Suppressor macrophage treated with lipopolysaccharide for 1 hour (primary cell): ENCODE results near the gene SLC9A4.
A peak's percentile ranks its signal among the peaks of the same experiment; 100 is the strongest.

ENCODE experiments used
- DNase-seq, 3 donors: peaks; one replicate each; pipeline ENCODE4 v3.0.0-alpha.2; 2020 to 2022

The SLC9A4 gene

GRCh38 chr2:102453501-102453900, 19.5 kb upstream of the SLC9A4 start:
- DNase-seq = no peak

- DNase-seq = no peak
Observed at GRCh38 chr2:102455061-102455670, 17.9 kb upstream of the SLC9A4 start.

- DNase-seq = no peak
Observed at GRCh38 chr2:102460467-102460866, 12.6 kb upstream of the SLC9A4 start.

- no peak for DNase-seq
Observed at GRCh38 chr2:102461188-102461587, 11.8 kb upstream of the SLC9A4 start.

- DNase-seq = no peak
Observed at GRCh38 chr2:102463160-102463559, 9.9 kb upstream of the SLC9A4 start.

- no peak for DNase-seq
Observed at GRCh38 chr2:102470168-102470567, 2.9 kb upstream of the SLC9A4 start.

GRCh38 chr2:102473631-102474030, 605 bp downstream of the SLC9A4 start:
- no peak for DNase-seq

- DNase-seq = no peak
Observed at GRCh38 chr2:102474785-102475184, 1.8 kb downstream of the SLC9A4 start.

GRCh38 chr2:102478686-102479470, 5.9 kb downstream of the SLC9A4 start:
- DNase-seq = no peak

GRCh38 chr2:102480285-102481195, 7.5 kb downstream of the SLC9A4 start:
- DNase-seq = peak; percentile 28 to 67 (median 49)

- no peak for DNase-seq
Observed at GRCh38 chr2:102481931-102482330, 8.9 kb downstream of the SLC9A4 start.

- DNase-seq = no peak
Observed at GRCh38 chr2:102483086-102483485, 10.1 kb downstream of the SLC9A4 start.

GRCh38 chr2:102484310-102485061, 11.5 kb downstream of the SLC9A4 start:
- no peak for DNase-seq

- no peak for DNase-seq
Observed at GRCh38 chr2:102485147-102485785, 12.2 kb downstream of the SLC9A4 start.

GRCh38 chr2:102486941-102487702, 14.1 kb downstream of the SLC9A4 start:
- DNase-seq = no peak

- DNase-seq = peak; percentile 89 to 95 (median 89)
Observed at GRCh38 chr2:102487761-102488462, 14.9 kb downstream of the SLC9A4 start.

GRCh38 chr2:102489646-102490045, 16.6 kb downstream of the SLC9A4 start:
- DNase-seq = no peak

GRCh38 chr2:102492006-102492405, 19.0 kb downstream of the SLC9A4 start:
- DNase-seq = no peak

GRCh38 chr2:102494570-102494969, 21.5 kb downstream of the SLC9A4 start:
- DNase-seq = no peak

- no peak for DNase-seq
Observed at GRCh38 chr2:102498414-102498813, 25.4 kb downstream of the SLC9A4 start.

- no peak for DNase-seq
Observed at GRCh38 chr2:102499558-102499957, 26.5 kb downstream of the SLC9A4 start.
